ENCODE measurements around the gene GALR3. TPM values are rescaled to one million over a fixed set of nuclear protein-coding genes. Genes with fewer than 3 reads are reported as not detected.

Gene GALR3
- total RNA-seq, 1 experiment from 2014 or later, result not detected

GRCh38 chr22:37848587-37849088 lies 25.5 kb downstream of the GALR3 start:
- H3K4me3 ChIP-seq (ENCODE audit: low read depth in 2 of 2, low read length in 2 of 2), result peak overlapping the region; percentile 99 to 100
- peak; percentile 2; the same call in 1 of the 2 replicates for ATAC-seq

GRCh38 chr22:37849089-37849751 lies 26.0 kb downstream of the GALR3 start, which contains the start of gene EIF3L:
Gene EIF3L, plus strand, starts transcription at chr22:37849419. Its CDS starts 31 bp downstream, at chr22:37849450.
- intact Hi-C loops (cut with micrococcal nuclease; ENCODE audit: unreplicated experiment) (no loop called here), in situ Hi-C loops (cut with HindIII; ENCODE audit: low pct_unique_long_range_greater_than_20kb, low sequenced_read_pairs) (no loop called here)
- Histone ChIP-seq H3K4me1 (ENCODE audit: control insufficient read depth, insufficient read depth, low read length) (0 out of 2 replicates have a peak, but pooled peaks cover 3% of the 10 kb centered on the region), H3K27me3 (ENCODE audit: control insufficient read depth, insufficient read depth, low read length) (no peaks in the 10 kb centered on the region), H3K36me3 (ENCODE audit: control insufficient read depth, insufficient read depth, low read length) (peaks cover 17% of the 10 kb centered on the region), H3K4me3 (ENCODE audit: low read depth in 2 of 2, low read length in 2 of 2) (peak within 1 kb of the TSS; percentile 99 to 100), H3K27ac (ENCODE audit: low read length) (peak within 1 kb of the TSS; percentile 97), H3K9me3 (ENCODE audit: control insufficient read depth, insufficient read depth, low read depth, low read length) (no peaks in the 10 kb centered on the region)
- CTCF ChIA-PET, result no interaction called here
- BruUV-seq (replicated peaks), result no TSS peak
- TF ChIP-seq POLR2AphosphoS5 (IDR thresholded peaks at IDR 0.05; ENCODE audit: low read depth, low read length) (peak; percentile 86; the same call in 1 of the 2 replicates), SIN3A (IDR thresholded peaks at IDR 0.05; ENCODE audit: borderline replicate concordance, insufficient read depth, low read depth, low read length) (peak; percentile 43; the same call in 1 of the 2 replicates), CTCF (IDR thresholded peaks at IDR 0.05) (no peak), TCF7L2 (IDR thresholded peaks at IDR 0.05; ENCODE audit: low read depth, low read length) (no peak)
- ATAC-seq (peak; percentile 93), DNase-seq (ENCODE audit: low read depth, low spot score) (peak; percentile 43)
- POLR2A ChIA-PET, result no interaction called here

More at GRCh38 chr22:37848587-37849088, 25.5 kb downstream of the GALR3 start:
- Histone ChIP-seq H3K9me3 (ENCODE audit: control insufficient read depth, insufficient read depth, low read depth, low read length) (no peaks in the 10 kb centered on the region), H3K36me3 (ENCODE audit: control insufficient read depth, insufficient read depth, low read length) (peaks cover 17% of the 10 kb centered on the region), H3K27me3 (ENCODE audit: control insufficient read depth, insufficient read depth, low read length) (no peaks in the 10 kb centered on the region), H3K27ac (ENCODE audit: low read length) (peak overlapping the region; percentile 97), H3K4me1 (ENCODE audit: control insufficient read depth, insufficient read depth, low read length) (0 out of 2 replicates have a peak, but pooled peaks cover 3% of the 10 kb centered on the region)
- ChIA-PET CTCF (no interaction called here), POLR2A (no interaction called here)
- in situ Hi-C loops (cut with HindIII; ENCODE audit: low pct_unique_long_range_greater_than_20kb, low sequenced_read_pairs), result no loop called here
- TSS peak; percentile 98 for BruUV-seq (replicated peaks)
- TF ChIP-seq, protein P1, sequence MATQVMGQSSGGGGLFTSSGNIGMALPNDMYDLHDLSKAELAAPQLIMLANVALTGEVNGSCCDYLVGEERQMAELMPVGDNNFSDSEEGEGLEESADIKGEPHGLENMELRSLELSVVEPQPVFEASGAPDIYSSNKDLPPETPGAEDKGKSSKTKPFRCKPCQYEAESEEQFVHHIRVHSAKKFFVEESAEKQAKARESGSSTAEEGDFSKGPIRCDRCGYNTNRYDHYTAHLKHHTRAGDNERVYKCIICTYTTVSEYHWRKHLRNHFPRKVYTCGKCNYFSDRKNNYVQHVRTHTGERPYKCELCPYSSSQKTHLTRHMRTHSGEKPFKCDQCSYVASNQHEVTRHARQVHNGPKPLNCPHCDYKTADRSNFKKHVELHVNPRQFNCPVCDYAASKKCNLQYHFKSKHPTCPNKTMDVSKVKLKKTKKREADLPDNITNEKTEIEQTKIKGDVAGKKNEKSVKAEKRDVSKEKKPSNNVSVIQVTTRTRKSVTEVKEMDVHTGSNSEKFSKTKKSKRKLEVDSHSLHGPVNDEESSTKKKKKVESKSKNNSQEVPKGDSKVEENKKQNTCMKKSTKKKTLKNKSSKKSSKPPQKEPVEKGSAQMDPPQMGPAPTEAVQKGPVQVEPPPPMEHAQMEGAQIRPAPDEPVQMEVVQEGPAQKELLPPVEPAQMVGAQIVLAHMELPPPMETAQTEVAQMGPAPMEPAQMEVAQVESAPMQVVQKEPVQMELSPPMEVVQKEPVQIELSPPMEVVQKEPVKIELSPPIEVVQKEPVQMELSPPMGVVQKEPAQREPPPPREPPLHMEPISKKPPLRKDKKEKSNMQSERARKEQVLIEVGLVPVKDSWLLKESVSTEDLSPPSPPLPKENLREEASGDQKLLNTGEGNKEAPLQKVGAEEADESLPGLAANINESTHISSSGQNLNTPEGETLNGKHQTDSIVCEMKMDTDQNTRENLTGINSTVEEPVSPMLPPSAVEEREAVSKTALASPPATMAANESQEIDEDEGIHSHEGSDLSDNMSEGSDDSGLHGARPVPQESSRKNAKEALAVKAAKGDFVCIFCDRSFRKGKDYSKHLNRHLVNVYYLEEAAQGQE (IDR thresholded peaks at IDR 0.05; ENCODE audit: insufficient read depth in 1 of 2, low read depth in 2 of 2, low read length in 1 of 2), result no peak
- TF ChIP-seq CTCF (IDR thresholded peaks at IDR 0.05), result no peak
- no peak for TF ChIP-seq SIN3A (IDR thresholded peaks at IDR 0.05; ENCODE audit: borderline replicate concordance, insufficient read depth, low read depth, low read length)
- TF ChIP-seq TCF7L2 (IDR thresholded peaks at IDR 0.05; ENCODE audit: low read depth, low read length), result no peak
- no peak for TF ChIP-seq POLR2AphosphoS5 (IDR thresholded peaks at IDR 0.05; ENCODE audit: low read depth, low read length)
- no peak for DNase-seq (ENCODE audit: low read depth, low spot score)
- intact Hi-C loops (cut with micrococcal nuclease; ENCODE audit: unreplicated experiment), result no loop called here

Measured in Panc1 (cell line).